Measurements from ENCODE around the gene TAPBPL. TPM values are rescaled to one million over a fixed set of nuclear protein-coding genes. Genes with fewer than 3 reads are reported as not detected.

Gene TAPBPL
- total RNA-seq, 1 donor from 2014 or later: 64.0 TPM

DNA sequence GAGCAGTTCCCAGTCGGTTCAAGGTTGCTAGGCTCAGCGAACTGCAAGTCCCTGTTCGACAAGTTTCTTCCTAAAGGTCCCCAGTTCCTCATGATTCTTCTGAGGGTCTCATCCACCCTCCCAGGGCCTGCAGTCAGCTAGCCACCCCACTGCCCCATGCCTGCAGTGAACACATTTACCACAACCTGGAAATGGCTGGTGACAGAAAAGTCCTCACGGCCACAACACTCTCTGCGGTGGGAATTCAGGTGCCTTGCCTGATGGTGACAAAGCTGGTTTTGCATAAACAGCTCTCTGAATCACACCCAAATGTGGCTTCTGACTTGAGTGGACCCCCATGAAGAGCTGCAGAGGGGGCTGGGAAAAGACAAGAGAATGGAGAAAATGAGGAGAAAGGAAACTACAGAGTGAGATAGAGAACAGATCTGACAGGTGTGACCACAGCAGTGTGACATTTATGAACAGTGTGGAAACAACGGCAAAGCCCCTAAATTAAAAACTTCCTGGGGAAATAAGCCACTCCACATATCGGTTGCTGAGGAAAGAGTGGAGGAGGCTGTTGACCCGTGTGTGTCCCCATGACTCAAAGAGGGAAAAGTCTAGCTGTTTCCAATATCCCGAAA is 8.4 kb upstream of the TAPBPL start:
- H3K4me1 Mint-ChIP-seq: peaks cover 69% of the 10 kb centered on the region
- no peaks in the 10 kb centered on the region for H3K27me3 Mint-ChIP-seq
- TF ChIP-seq, protein P1, sequence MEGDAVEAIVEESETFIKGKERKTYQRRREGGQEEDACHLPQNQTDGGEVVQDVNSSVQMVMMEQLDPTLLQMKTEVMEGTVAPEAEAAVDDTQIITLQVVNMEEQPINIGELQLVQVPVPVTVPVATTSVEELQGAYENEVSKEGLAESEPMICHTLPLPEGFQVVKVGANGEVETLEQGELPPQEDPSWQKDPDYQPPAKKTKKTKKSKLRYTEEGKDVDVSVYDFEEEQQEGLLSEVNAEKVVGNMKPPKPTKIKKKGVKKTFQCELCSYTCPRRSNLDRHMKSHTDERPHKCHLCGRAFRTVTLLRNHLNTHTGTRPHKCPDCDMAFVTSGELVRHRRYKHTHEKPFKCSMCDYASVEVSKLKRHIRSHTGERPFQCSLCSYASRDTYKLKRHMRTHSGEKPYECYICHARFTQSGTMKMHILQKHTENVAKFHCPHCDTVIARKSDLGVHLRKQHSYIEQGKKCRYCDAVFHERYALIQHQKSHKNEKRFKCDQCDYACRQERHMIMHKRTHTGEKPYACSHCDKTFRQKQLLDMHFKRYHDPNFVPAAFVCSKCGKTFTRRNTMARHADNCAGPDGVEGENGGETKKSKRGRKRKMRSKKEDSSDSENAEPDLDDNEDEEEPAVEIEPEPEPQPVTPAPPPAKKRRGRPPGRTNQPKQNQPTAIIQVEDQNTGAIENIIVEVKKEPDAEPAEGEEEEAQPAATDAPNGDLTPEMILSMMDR (IDR thresholded peaks at IDR 0.05): no peak
- CTCF ChIA-PET: interaction anchor here (0.7 to 3.7 kb wide), 7 partner anchors 16 to 96 kb away, joined by 3 to 22 read pairs (median 3); no protein-coding TSS in a partner anchor
- peaks cover 15% of the 10 kb centered on the region for H3K36me3 Mint-ChIP-seq (ENCODE audit: low read depth)
- POLR2A ChIA-PET: interaction anchor here (0.6 to 7.8 kb wide), 12 partner anchors 9 to 424 kb away, joined by 3 to 144 read pairs (median 16); partner anchors contain the start of genes GAPDH, MRPL51, NOP2 and TAPBPL
- ATAC-seq (ENCODE audit: low read depth) (peak; percentile 49), DNase-seq (no peak)
- peak overlapping the region; percentile 84 for H3K4me3 Mint-ChIP-seq
- intact Hi-C loops (cut with micrococcal nuclease): loop anchor here (1.0 kb wide), 2 partner anchors 8 to 16 kb away; no protein-coding TSS in a partner anchor
- H3K9me3 Mint-ChIP-seq: no peaks in the 10 kb centered on the region
- peak overlapping the region; percentile 92 for H3K27ac Mint-ChIP-seq

DNA sequence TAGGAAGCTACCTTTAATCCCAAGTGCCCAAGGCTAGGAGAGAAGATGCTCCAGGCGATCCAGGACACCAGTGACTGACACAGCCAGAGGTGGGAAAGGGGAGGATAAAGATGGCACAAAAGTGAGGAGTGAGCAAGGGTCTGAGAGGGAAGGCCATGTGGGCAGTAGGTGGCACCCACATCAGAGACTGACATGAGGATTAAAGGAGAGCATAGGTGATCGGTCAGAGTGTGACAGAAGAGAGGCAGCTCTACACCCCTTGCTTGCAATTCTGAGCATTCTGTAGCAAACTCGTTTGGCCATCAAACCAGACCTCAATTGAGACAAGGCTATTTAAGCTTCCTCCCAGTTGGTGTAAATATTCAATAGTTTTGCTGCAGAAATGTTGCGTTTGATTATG is 7.8 kb upstream of the TAPBPL start:
- POLR2A ChIA-PET: interaction anchor here (0.6 to 7.8 kb wide), 12 partner anchors 8 to 424 kb away, joined by 3 to 144 read pairs (median 16); partner anchors contain the start of genes GAPDH, MRPL51, NOP2 and TAPBPL
- CTCF ChIA-PET: interaction anchor here (0.7 to 3.7 kb wide), 7 partner anchors 15 to 95 kb away, joined by 3 to 22 read pairs (median 3); no protein-coding TSS in a partner anchor
- peaks cover 15% of the 10 kb centered on the region for H3K36me3 Mint-ChIP-seq (ENCODE audit: low read depth)
- H3K9me3 Mint-ChIP-seq: no peaks in the 10 kb centered on the region
- intact Hi-C loops (cut with micrococcal nuclease): no loop called here
- H3K27me3 Mint-ChIP-seq: no peaks in the 10 kb centered on the region
- ATAC-seq (ENCODE audit: low read depth) (no peak), DNase-seq (no peak)
- peaks cover 69% of the 10 kb centered on the region for H3K4me1 Mint-ChIP-seq
- TF ChIP-seq, protein P1 (IDR thresholded peaks at IDR 0.05): no peak
- peak overlapping the region; percentile 84 for H3K4me3 Mint-ChIP-seq
- H3K27ac Mint-ChIP-seq: peak overlapping the region; percentile 92

DNA sequence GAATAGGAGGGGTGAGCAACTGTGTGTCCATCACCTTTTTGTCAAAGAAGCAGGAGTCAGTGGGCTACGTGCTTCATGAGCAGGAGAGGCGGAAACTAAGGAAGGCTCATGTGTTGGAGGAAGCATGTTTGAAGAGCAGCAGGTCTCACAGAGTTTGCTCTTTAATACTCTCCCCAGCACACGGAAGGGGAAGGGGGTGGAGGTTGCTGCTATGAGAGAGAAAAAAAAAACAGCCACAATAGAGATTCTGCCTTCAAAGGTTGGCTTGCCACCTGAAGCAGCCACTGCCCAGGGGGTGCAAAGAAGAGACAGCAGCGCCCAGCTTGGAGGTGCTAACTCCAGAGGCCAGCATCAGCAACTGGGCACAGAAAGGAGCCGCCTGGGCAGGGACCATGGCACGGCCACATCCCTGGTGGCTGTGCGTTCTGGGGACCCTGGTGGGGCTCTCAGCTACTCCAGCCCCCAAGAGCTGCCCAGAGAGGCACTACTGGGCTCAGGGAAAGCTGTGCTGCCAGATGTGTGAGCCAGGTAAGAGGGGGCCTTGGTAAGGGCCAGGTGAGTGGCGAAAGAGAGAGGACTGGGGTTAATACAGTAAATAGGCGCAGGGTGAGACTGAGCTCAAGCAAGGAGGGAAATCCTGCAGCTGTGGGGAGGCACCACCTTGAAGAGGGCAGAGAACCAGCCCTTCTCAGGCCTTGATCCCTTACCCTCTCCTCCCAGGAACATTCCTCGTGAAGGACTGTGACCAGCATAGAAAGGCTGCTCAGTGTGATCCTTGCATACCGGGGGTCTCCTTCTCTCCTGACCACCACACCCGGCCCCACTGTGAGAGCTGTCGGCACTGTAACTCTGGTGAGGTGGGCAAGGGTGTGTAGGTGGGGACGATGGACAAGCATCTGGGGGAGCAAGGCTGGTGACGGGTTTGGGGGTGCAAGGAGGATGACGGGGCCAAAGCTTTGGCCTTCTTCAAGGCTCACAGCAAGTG is 6.8 kb upstream of the TAPBPL start, which contains the start of gene CD27:
Gene CD27 (plus strand): TSS at position 252 of the 985 bp plus-strand sequence. CDS start 141 bp downstream, at position 393.
- DNase-seq: no peak
- POLR2A ChIA-PET: interaction anchor here (0.5 to 7.8 kb wide), 12 partner anchors 10 to 407 kb away, joined by 3 to 144 read pairs (median 12); partner anchors contain the start of genes GAPDH, MRPL51, USP5 and VAMP1
- H3K9me3 Mint-ChIP-seq: no peaks in the 10 kb centered on the region
- intact Hi-C loops (cut with micrococcal nuclease): no loop called here
- peak within 1 kb of the TSS; percentile 92 for H3K27ac Mint-ChIP-seq
- ATAC-seq (ENCODE audit: low read depth): peak; percentile 34
- H3K36me3 Mint-ChIP-seq (ENCODE audit: low read depth): peaks cover 15% of the 10 kb centered on the region
- H3K27me3 Mint-ChIP-seq: no peaks in the 10 kb centered on the region
- CTCF ChIA-PET: interaction anchor here (1.3 to 3.7 kb wide), 5 partner anchors 14 to 93 kb away, joined by 3 to 22 read pairs (median 5); no protein-coding TSS in a partner anchor
- H3K4me1 Mint-ChIP-seq: peaks cover 69% of the 10 kb centered on the region
- TF ChIP-seq, protein P1 (IDR thresholded peaks at IDR 0.05): no peak
- H3K4me3 Mint-ChIP-seq: peak within 1 kb of the TSS; percentile 84

DNA sequence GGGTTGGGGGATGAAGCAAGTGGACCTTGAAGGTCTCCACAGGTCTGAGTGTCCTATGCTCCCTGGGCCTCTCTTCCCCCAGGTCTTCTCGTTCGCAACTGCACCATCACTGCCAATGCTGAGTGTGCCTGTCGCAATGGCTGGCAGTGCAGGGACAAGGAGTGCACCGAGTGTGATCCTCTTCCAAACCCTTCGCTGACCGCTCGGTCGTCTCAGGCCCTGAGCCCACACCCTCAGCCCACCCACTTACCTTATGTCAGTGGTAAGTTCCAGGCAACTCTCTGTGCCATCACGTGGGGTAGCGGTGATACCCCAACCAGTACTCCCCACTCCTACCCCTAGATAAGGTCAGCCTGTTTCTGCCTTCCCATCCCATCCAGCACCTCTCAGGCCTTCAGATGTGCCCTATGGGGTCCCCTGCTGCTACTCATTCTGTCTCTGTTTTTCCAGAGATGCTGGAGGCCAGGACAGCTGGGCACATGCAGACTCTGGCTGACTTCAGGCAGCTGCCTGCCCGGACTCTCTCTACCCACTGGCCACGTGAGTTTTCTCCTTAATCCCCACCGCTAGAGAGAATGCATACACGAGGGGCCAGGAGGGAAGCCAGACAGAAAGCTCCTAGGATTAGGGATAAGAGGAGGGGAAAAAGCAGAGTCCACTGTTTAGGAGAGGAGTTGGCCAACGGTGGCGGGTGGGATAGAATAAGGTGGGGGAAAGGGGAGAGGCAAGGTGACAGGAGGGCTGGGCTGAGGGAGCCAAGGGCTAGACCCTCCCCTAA is 1.6 kb upstream of the TAPBPL start:
- Mint-ChIP-seq H3K36me3 (ENCODE audit: low read depth) (peaks cover 60% of the 10 kb centered on the region), H3K27ac (peak overlapping the region; percentile 99), H3K4me1 (peaks cover 69% of the 10 kb centered on the region), H3K9me3 (no peaks in the 10 kb centered on the region), H3K4me3 (peak overlapping the region; percentile 97), H3K27me3 (no peaks in the 10 kb centered on the region)
- DNase-seq (no peak), ATAC-seq (ENCODE audit: low read depth) (no peak)
- intact Hi-C loops (cut with micrococcal nuclease): no loop called here
- TF ChIP-seq, protein P1 (IDR thresholded peaks at IDR 0.05): no peak
- POLR2A ChIA-PET: interaction anchor here (1.5 to 5.2 kb wide), 8 partner anchors 9 to 401 kb away, joined by 6 to 173 read pairs (median 20); partner anchors contain the start of genes CDCA3, GAPDH, MRPL51 and USP5
- CTCF ChIA-PET: interaction anchor here (1.0 to 3.1 kb wide), 4 partner anchors 15 to 89 kb away, joined by 3 to 24 read pairs (median 4); no protein-coding TSS in a partner anchor

All from activated B cell treated with CpG ODN at 0.5 μM for 24 hours (primary cell).